ENCODE data around the gene GHRHR. TPM values are rescaled to one million over a fixed set of nuclear protein-coding genes. Genes with fewer than 3 reads are reported as not detected.
A peak's percentile ranks its signal among the peaks of the same experiment; 100 is the strongest.

GHRHR gene
- total and polyA plus RNA-seq, 11 donors, result not detected

GRCh38 chr7:31022117-31022516 is 58.4 kb downstream of the GHRHR start:
- Histone ChIP-seq H3K27me3 (no peaks in the 10 kb centered on the region), H3K4me3 (no peak overlapping the region), H3K27ac (no peak overlapping the region), H3K36me3 (no peaks in the 10 kb centered on the region), H3K4me1 (peaks cover 0 to 11% (median 4%) of the 10 kb centered on the region in 12 donors), H3K9me3 (no peaks in the 10 kb centered on the region)
- TF ChIP-seq, protein P1, sequence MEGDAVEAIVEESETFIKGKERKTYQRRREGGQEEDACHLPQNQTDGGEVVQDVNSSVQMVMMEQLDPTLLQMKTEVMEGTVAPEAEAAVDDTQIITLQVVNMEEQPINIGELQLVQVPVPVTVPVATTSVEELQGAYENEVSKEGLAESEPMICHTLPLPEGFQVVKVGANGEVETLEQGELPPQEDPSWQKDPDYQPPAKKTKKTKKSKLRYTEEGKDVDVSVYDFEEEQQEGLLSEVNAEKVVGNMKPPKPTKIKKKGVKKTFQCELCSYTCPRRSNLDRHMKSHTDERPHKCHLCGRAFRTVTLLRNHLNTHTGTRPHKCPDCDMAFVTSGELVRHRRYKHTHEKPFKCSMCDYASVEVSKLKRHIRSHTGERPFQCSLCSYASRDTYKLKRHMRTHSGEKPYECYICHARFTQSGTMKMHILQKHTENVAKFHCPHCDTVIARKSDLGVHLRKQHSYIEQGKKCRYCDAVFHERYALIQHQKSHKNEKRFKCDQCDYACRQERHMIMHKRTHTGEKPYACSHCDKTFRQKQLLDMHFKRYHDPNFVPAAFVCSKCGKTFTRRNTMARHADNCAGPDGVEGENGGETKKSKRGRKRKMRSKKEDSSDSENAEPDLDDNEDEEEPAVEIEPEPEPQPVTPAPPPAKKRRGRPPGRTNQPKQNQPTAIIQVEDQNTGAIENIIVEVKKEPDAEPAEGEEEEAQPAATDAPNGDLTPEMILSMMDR (IDR thresholded peaks at IDR 0.05), result no peak
- TF ChIP-seq POLR2A (IDR thresholded peaks at IDR 0.05), result no peak
- DNase-seq (no peak), ATAC-seq (no peak)
- WGBS, 4 donors, result 83 to 91% (median 87%) methylated on average over 4 of the region's 4 CpGs
- intact Hi-C loops (cut with DNase I), result no loop called here

GRCh38 chr7:31022726-31023125 is 59.0 kb downstream of the GHRHR start:
- 67 to 89% (median 85%) methylated on average over 2 to 3 of the region's 3 CpGs for WGBS, 4 donors
- ATAC-seq, result no peak

DNA sequence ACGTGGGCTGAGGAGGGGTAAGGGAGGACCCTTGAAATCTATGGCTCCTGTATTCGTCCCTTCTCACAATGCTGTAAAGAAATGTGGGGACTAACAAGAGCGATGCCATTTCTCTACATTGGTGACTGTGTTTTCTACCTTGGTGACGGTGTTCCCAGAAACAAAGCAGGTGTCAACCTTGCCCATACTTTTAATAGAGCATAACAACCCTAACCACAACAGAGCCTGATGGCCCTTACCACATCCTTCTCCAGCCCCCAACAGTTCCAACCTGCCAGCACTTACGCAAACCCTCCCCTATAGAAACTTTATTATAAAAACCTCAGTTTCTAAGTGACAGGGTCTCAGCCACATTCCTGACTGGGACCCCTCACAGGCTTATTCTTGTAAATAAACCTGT is 60.1 kb downstream of the GHRHR start:
- H3K4me3 ChIP-seq, result no peak overlapping the region
- H3K27me3 ChIP-seq, result no peaks in the 10 kb centered on the region
- peaks cover 0 to 12% (median 5%) of the 10 kb centered on the region in 12 donors for H3K4me1 ChIP-seq
- no peak for DNase-seq
- intact Hi-C loops (cut with DNase I), result no loop called here
- no peak for ATAC-seq
- H3K9me3 ChIP-seq, result no peaks in the 10 kb centered on the region
- no peak overlapping the region for H3K27ac ChIP-seq
- no peak for TF ChIP-seq POLR2A (IDR thresholded peaks at IDR 0.05)
- TF ChIP-seq, protein P1 (IDR thresholded peaks at IDR 0.05), result no peak
- WGBS, 4 donors, result 89 to 94% (median 92%) methylated on average over 5 of the region's 5 CpGs
- no peaks in the 10 kb centered on the region for H3K36me3 ChIP-seq

More at GRCh38 chr7:31022726-31023125, 59.0 kb downstream of the GHRHR start:
- intact Hi-C loops (cut with DNase I), result no loop called here
- no peaks in the 10 kb centered on the region for H3K9me3 ChIP-seq
- no peak for DNase-seq
- no peak overlapping the region for H3K4me3 ChIP-seq
- H3K27ac ChIP-seq, result no peak overlapping the region
- no peaks in the 10 kb centered on the region for H3K36me3 ChIP-seq
- H3K4me1 ChIP-seq, result peaks cover 0 to 11% (median 5%) of the 10 kb centered on the region in 12 donors
- TF ChIP-seq, protein P1 (IDR thresholded peaks at IDR 0.05), result no peak
- no peak for TF ChIP-seq POLR2A (IDR thresholded peaks at IDR 0.05)
- no peaks in the 10 kb centered on the region for H3K27me3 ChIP-seq

- WGBS, 4 donors, result 32 to 50% (median 35%) methylated on average over 16 to 20 of the region's 20 CpGs
- Histone ChIP-seq H3K27ac (peak overlapping the region in 6 of 12 donors; percentile 13 to 55 (median 50)), H3K4me1 (peaks cover 0 to 12% (median 5%) of the 10 kb centered on the region in 12 donors), H3K36me3 (no peaks in the 10 kb centered on the region), H3K27me3 (no peaks in the 10 kb centered on the region), H3K9me3 (no peaks in the 10 kb centered on the region), H3K4me3 (peak overlapping the region in 4 of 12 donors; percentile 2 to 24 (median 14))
- DNase-seq (peak; percentile 35 to 74 (median 39)), ATAC-seq (peak in 3 of 4 donors; percentile 33 to 67 (median 64))
- no peak for TF ChIP-seq POLR2A (IDR thresholded peaks at IDR 0.05)
- TF ChIP-seq, protein P1 (IDR thresholded peaks at IDR 0.05), result no peak
- intact Hi-C loops (cut with DNase I), result no loop called here
These were observed 63.6 kb downstream of the GHRHR start for GRCh38 chr7:31027161-31027965.

Measured in heart left ventricle (tissue), 16 donors.